SHP77 treated with DMSO at 0.1 percent for 48 hours (cell line): ENCODE results near the gene MARVELD1.
"Not testable (repeated sequence)": the region's sequence is repeated elsewhere in the genome, so short reads cannot be mapped to it uniquely, and the experiment has no call there.

Source experiments
- DNase-seq: peaks from one replicate; lab custom pipeline; 2025; lab: John Stamatoyannopoulos, UW

The MARVELD1 gene

GRCh38 chr10:97713339-97713825 lies at the start of gene MARVELD1:
Gene MARVELD1 (plus strand): TSS chr10:97713730. CDS start chr10:97713877, 147 bp downstream.
- no peak for DNase-seq

- DNase-seq = no peak
These were observed 49.2 kb upstream of the MARVELD1 start for GRCh38 chr10:97664282-97664850.

GRCh38 chr10:97666992-97667391 lies 46.5 kb upstream of the MARVELD1 start:
- DNase-seq = no peak

- DNase-seq = no peak
These were observed 46.1 kb upstream of the MARVELD1 start for GRCh38 chr10:97667463-97667862.

GRCh38 chr10:97669571-97669970 lies 44.0 kb upstream of the MARVELD1 start:
- no peak for DNase-seq

- DNase-seq = no peak
These were observed 39.6 kb upstream of the MARVELD1 start for GRCh38 chr10:97673736-97674525.

GRCh38 chr10:97675222-97675621 lies 38.3 kb upstream of the MARVELD1 start:
- no peak for DNase-seq

- DNase-seq = peak; percentile 38
These were observed 36.6 kb upstream of the MARVELD1 start for GRCh38 chr10:97676770-97677581.

- DNase-seq = no peak
These were observed 33.9 kb upstream of the MARVELD1 start for GRCh38 chr10:97679594-97679993.

- no peak for DNase-seq
These were observed 31.5 kb upstream of the MARVELD1 start for GRCh38 chr10:97682042-97682441.

- no peak for DNase-seq
These were observed 29.8 kb upstream of the MARVELD1 start for GRCh38 chr10:97683556-97684367.

GRCh38 chr10:97684368-97684713 lies 29.2 kb upstream of the MARVELD1 start:
- DNase-seq = not testable (repeated sequence)

- DNase-seq = no peak
These were observed 28.6 kb upstream of the MARVELD1 start for GRCh38 chr10:97684866-97685394.

GRCh38 chr10:97685395-97685958 lies 28.1 kb upstream of the MARVELD1 start:
- DNase-seq = no peak

- no peak for DNase-seq
These were observed 27.1 kb upstream of the MARVELD1 start for GRCh38 chr10:97686301-97686961.

- DNase-seq = peak; percentile 91
These were observed 26.4 kb upstream of the MARVELD1 start, which contains the start of gene AVPI1 for GRCh38 chr10:97686962-97687784. Gene AVPI1 (minus strand): TSS chr10:97687241. CDS start chr10:97679905, 7,336 bp downstream.

- DNase-seq = peak; percentile 51
These were observed 25.4 kb upstream of the MARVELD1 start for GRCh38 chr10:97687785-97688781.

- no peak for DNase-seq
These were observed 23.9 kb upstream of the MARVELD1 start for GRCh38 chr10:97689559-97690020.
